ENCODE measurements around the gene RELA. TPM values are rescaled to one million over a fixed set of nuclear protein-coding genes. Genes with fewer than 3 reads are reported as not detected.

RELA gene
- total and polyA plus RNA-seq, 2 donors (not counting 3 experiments of a cell fraction or from before 2014, with no cell fraction given): 78.7 to 105 TPM

DNA sequence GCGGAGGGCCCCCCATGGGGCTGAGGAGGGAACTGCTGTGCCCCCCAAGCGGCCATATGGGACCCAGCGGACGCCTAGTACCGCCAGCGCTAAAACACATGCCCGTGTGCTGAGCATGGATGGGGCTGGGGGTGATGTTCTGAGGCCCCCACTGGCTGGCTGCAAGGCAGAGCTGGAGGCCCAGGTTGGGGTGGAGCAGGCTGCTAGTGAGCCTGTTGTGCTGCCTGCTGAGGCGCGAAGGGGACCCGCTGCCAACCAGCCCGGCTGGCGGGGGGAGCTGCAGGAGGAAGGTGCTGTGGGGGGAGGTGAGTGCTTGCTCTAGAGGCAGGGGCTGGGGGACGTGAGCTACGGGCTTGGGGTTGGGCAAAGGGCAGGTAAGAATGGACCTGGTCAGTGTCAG lies 44.0 kb downstream of the RELA start:
- intact Hi-C loops (cut with micrococcal nuclease): no loop called here
- no TSS peak for BruUV-seq (replicated peaks)

DNA sequence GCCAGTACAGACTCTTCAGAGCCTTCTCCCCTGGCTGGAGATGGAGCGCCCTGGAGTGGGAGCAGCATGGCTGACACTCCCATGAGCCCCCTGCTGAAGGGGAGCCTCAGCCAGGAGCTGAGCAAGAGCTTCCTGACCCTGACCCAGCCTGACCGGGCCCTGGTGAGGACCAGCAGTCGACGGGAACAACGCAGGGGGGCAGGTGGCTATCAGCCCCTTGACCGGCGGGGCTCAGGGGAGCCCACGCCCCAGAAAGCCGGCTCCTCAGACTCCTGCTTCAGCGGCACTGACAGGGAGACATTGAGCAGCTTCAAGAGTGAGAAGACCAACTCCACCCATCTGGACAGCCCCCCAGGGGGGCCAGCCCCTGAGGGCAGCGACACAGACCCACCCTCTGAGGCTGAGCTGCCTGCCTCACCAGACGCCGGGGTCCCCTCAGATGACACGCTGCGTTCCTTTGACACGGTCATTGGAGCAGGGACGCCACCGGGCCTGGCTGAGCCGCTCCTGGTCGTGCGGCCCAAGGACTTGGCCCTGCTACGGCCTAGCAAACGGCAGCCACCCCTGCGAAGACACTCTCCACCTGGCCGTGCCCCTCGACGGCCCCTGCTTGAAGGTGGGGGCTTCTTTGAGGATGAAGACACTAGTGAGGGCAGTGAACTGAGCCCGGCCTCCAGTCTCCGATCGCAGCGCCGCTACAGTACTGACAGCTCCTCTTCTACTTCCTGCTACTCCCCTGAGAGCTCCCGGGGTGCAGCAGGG lies 44.5 kb downstream of the RELA start:
- Histone ChIP-seq H3K9me1 (replicated peaks; ENCODE audit: control insufficient read depth, extremely low read depth, insufficient read depth, low read length) (no peaks in the 10 kb centered on the region), H2AFZ (ENCODE audit: low read depth, low read length) (no peak overlapping the region), H3K9me3 (replicated peaks; ENCODE audit: control insufficient read depth, insufficient read depth, low read length) (no peaks in the 10 kb centered on the region), H3K79me2 (ENCODE audit: control insufficient read depth, insufficient read depth, low read length) (peaks cover 32% of the 10 kb centered on the region), H3K27me3 (ENCODE audit: control insufficient read depth in 2 of 2, insufficient read depth in 2 of 2, low read length in 2 of 2) (no peaks in the 10 kb centered on the region), H3K9ac (replicated peaks; ENCODE audit: extremely low read depth, insufficient read depth, low read length) (no peak overlapping the region), H3K4me1 (ENCODE audit: control insufficient read depth, extremely low read depth, insufficient read depth, low read length) (peaks cover 13% of the 10 kb centered on the region), H3K4me2 (ENCODE audit: insufficient read depth, low read length) (no peak overlapping the region), H3K27ac (ENCODE audit: insufficient read depth, low read depth, low read length) (no peak overlapping the region), H4K20me1 (replicated peaks; ENCODE audit: control insufficient read depth, extremely low read depth, insufficient read depth, low read length) (no peaks in the 10 kb centered on the region), H3K4me3 (replicated peaks in 1 of 3; ENCODE audit: insufficient read depth in 1 of 3, low read depth in 1 of 3, low read length in 3 of 3) (no peak overlapping the region), H3K36me3 (ENCODE audit: control insufficient read depth in 2 of 2, extremely low read depth in 1 of 2, insufficient read depth in 2 of 2, low read length in 2 of 2) (peaks cover 2 to 40% of the 10 kb centered on the region in 2 experiments)
- ChIA-PET CTCF (no interaction called here), POLR2A (no interaction called here)
- intact Hi-C loops (cut with micrococcal nuclease): no loop called here
- FAIRE-seq (no peak), DNase-seq (ENCODE audit: low read depth, low spot score) (no peak)
- TF ChIP-seq POLR2AphosphoS5 (IDR thresholded peaks at IDR 0.05; ENCODE audit: insufficient read depth, low read depth, low read length): no peak
- no peak for TF ChIP-seq CTCF (IDR thresholded peaks at IDR 0.05; ENCODE audit: extremely low read depth in 1 of 2, insufficient read depth in 1 of 2, low read depth in 1 of 2, low read length in 2 of 2)
- no peak for TF ChIP-seq POLR2A (IDR thresholded peaks at IDR 0.05; ENCODE audit: low read depth, low read length)
- no peak for TF ChIP-seq FOS (IDR thresholded peaks at IDR 0.05; ENCODE audit: borderline replicate concordance, insufficient read depth, low read length)
- no peak for TF ChIP-seq GATA2 (IDR thresholded peaks at IDR 0.05; ENCODE audit: insufficient read depth, insufficient read length, low read depth, low read length)
- no peak for TF ChIP-seq MYC (IDR thresholded peaks at IDR 0.05; ENCODE audit: low read depth, low read length)
- no peak for TF ChIP-seq EZH2 (IDR thresholded peaks at IDR 0.05; ENCODE audit: borderline replicate concordance, low read depth, low read length, severe bottlenecking)
- TF ChIP-seq, protein P1, sequence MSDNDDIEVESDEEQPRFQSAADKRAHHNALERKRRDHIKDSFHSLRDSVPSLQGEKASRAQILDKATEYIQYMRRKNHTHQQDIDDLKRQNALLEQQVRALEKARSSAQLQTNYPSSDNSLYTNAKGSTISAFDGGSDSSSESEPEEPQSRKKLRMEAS (IDR thresholded peaks at IDR 0.05; ENCODE audit: insufficient read depth, insufficient read length): no peak
- no peak for TF ChIP-seq JUN (IDR thresholded peaks at IDR 0.05; ENCODE audit: borderline replicate concordance, insufficient read depth, insufficient read length, low read depth)
- BruUV-seq (replicated peaks): no TSS peak
- dilution Hi-C loops (cut with MboI; ENCODE audit: extremely low pct_ligation_motif_present, low sequenced_read_pairs): no loop called here

More for the DNA sequence above, 44.0 kb downstream of the RELA start:
- peaks cover 26% of the 10 kb centered on the region for H3K79me2 ChIP-seq (ENCODE audit: control insufficient read depth, insufficient read depth, low read length)
- ChIA-PET POLR2A (no interaction called here), CTCF (no interaction called here)
- H3K9ac ChIP-seq (replicated peaks; ENCODE audit: extremely low read depth, insufficient read depth, low read length): no peak overlapping the region
- TF ChIP-seq EZH2 (IDR thresholded peaks at IDR 0.05; ENCODE audit: borderline replicate concordance, low read depth, low read length, severe bottlenecking): no peak
- no peak for TF ChIP-seq POLR2A (IDR thresholded peaks at IDR 0.05; ENCODE audit: low read depth, low read length)
- no peak for TF ChIP-seq JUN (IDR thresholded peaks at IDR 0.05; ENCODE audit: borderline replicate concordance, insufficient read depth, insufficient read length, low read depth)
- H3K9me1 ChIP-seq (replicated peaks; ENCODE audit: control insufficient read depth, extremely low read depth, insufficient read depth, low read length): no peaks in the 10 kb centered on the region
- H3K4me1 ChIP-seq (ENCODE audit: control insufficient read depth, extremely low read depth, insufficient read depth, low read length): peaks cover 11% of the 10 kb centered on the region
- no peak overlapping the region for H3K4me2 ChIP-seq (ENCODE audit: insufficient read depth, low read length)
- dilution Hi-C loops (cut with MboI; ENCODE audit: extremely low pct_ligation_motif_present, low sequenced_read_pairs): no loop called here
- no peaks in the 10 kb centered on the region for H3K9me3 ChIP-seq (replicated peaks; ENCODE audit: control insufficient read depth, insufficient read depth, low read length)
- H3K36me3 ChIP-seq (ENCODE audit: control insufficient read depth in 2 of 2, extremely low read depth in 1 of 2, insufficient read depth in 2 of 2, low read length in 2 of 2): peaks cover 3 to 45% of the 10 kb centered on the region in 2 experiments
- no peak overlapping the region for H2AFZ ChIP-seq (ENCODE audit: low read depth, low read length)
- H3K27ac ChIP-seq (ENCODE audit: insufficient read depth, low read depth, low read length): no peak overlapping the region
- no peak for DNase-seq (ENCODE audit: low read depth, low spot score)
- no peaks in the 10 kb centered on the region for H3K27me3 ChIP-seq (ENCODE audit: control insufficient read depth in 2 of 2, insufficient read depth in 2 of 2, low read length in 2 of 2)
- H3K4me3 ChIP-seq (replicated peaks in 1 of 3; ENCODE audit: insufficient read depth in 1 of 3, low read depth in 1 of 3, low read length in 3 of 3): no peak overlapping the region
- no peak for FAIRE-seq
- H4K20me1 ChIP-seq (replicated peaks; ENCODE audit: control insufficient read depth, extremely low read depth, insufficient read depth, low read length): no peaks in the 10 kb centered on the region

Measured in endothelial cell of umbilical vein (primary cell).